Measurements from ENCODE around the gene KIF4A.
"Not testable (repeated sequence)": the region's sequence is repeated elsewhere in the genome, so short reads cannot be mapped to it uniquely, and the experiment has no call there.

The KIF4A gene, protein sequence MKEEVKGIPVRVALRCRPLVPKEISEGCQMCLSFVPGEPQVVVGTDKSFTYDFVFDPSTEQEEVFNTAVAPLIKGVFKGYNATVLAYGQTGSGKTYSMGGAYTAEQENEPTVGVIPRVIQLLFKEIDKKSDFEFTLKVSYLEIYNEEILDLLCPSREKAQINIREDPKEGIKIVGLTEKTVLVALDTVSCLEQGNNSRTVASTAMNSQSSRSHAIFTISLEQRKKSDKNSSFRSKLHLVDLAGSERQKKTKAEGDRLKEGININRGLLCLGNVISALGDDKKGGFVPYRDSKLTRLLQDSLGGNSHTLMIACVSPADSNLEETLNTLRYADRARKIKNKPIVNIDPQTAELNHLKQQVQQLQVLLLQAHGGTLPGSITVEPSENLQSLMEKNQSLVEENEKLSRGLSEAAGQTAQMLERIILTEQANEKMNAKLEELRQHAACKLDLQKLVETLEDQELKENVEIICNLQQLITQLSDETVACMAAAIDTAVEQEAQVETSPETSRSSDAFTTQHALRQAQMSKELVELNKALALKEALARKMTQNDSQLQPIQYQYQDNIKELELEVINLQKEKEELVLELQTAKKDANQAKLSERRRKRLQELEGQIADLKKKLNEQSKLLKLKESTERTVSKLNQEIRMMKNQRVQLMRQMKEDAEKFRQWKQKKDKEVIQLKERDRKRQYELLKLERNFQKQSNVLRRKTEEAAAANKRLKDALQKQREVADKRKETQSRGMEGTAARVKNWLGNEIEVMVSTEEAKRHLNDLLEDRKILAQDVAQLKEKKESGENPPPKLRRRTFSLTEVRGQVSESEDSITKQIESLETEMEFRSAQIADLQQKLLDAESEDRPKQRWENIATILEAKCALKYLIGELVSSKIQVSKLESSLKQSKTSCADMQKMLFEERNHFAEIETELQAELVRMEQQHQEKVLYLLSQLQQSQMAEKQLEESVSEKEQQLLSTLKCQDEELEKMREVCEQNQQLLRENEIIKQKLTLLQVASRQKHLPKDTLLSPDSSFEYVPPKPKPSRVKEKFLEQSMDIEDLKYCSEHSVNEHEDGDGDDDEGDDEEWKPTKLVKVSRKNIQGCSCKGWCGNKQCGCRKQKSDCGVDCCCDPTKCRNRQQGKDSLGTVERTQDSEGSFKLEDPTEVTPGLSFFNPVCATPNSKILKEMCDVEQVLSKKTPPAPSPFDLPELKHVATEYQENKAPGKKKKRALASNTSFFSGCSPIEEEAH

DNA sequence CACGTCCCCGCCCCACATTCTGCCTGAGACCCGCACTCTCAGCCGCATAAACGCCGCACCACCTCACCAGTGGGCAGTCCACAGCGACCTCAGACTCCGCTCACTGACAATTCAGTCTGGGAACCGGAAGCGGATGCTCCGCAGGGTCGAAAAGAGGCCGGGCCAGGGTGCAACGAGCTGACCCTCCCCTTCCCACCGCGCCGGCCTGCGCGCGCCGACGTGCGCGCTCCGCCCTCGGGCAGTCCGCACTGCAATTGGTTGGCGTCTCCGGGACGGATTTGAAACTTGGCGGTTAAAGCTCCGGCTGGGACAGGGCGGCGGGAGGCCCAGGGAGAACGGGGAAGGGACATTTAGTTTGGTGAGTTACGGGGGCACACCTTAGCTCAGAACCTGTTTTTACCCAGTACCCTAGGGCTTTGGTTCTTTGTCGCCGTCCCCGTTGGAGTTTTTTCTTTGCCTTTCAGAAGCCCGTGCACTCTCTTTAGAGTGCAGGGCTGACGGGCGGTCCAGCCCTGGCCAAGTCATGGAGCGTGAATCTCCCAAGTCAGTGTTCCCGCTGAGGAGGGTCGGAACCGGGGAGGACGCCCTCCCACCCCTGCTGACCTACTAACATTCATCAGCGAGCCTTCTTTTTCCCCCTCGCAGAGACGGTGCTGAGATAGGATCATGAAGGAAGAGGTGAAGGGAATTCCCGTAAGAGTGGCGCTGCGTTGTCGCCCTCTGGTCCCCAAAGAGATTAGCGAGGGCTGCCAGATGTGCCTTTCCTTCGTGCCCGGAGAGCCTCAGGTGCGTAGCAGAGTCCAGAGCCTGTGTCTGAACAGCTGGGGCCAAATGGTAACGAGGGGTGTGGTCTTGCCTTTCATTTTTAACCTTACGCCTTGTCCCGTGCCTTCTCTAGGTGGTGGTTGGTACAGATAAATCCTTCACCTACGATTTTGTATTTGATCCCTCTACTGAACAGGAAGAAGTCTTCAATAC lies at the start of gene KIF4A, which contains the start of gene PDZD11:
Gene KIF4A, plus strand, starts transcription at position 312 of the 978 bp plus-strand sequence. Its CDS starts 355 bp downstream, at position 667.
Gene PDZD11, minus strand, starts transcription at position 135 of the 978 bp plus-strand sequence. CDS start 586 bp downstream, outside the sequence.
- Histone ChIP-seq H3K27ac (ENCODE audit: low read depth, low read length) (peak within 1 kb of the TSS; percentile 22; the same call in 1 of the 2 replicates), H3K36me3 (ENCODE audit: insufficient read depth, low read length) (0 out of 2 replicates have a peak, but pooled peaks cover under 1% of the 10 kb centered on the region), H2AFZ (ENCODE audit: low read length, unreplicated experiment) (peak within 1 kb of the TSS; percentile 82), H3K4me3 (ENCODE audit: low read depth, low read length) (peak within 1 kb of the TSS; percentile 97), H3K79me2 (ENCODE audit: control insufficient read depth, insufficient read depth, low read length, unreplicated experiment) (peaks cover 51% of the 10 kb centered on the region), H3K27me3 (ENCODE audit: insufficient read depth, low read length) (no peaks in the 10 kb centered on the region), H3K4me1 (ENCODE audit: control insufficient read depth, insufficient read depth, low read length, unreplicated experiment) (peaks cover 22% of the 10 kb centered on the region)

GRCh38 chrX:70240751-70241150 lies 49.2 kb upstream of the KIF4A start:
- H3K79me2 ChIP-seq (ENCODE audit: control insufficient read depth, insufficient read depth, low read length, unreplicated experiment), result no peaks in the 10 kb centered on the region
- no peak overlapping the region for H3K4me3 ChIP-seq (ENCODE audit: low read depth, low read length)
- no peak overlapping the region for H2AFZ ChIP-seq (ENCODE audit: low read length, unreplicated experiment)
- no peaks in the 10 kb centered on the region for H3K36me3 ChIP-seq (ENCODE audit: insufficient read depth, low read length)
- no peaks in the 10 kb centered on the region for H3K27me3 ChIP-seq (ENCODE audit: insufficient read depth, low read length)
- H3K27ac ChIP-seq (ENCODE audit: low read depth, low read length), result no peak overlapping the region
- no peaks in the 10 kb centered on the region for H3K4me1 ChIP-seq (ENCODE audit: control insufficient read depth, insufficient read depth, low read length, unreplicated experiment)

DNA sequence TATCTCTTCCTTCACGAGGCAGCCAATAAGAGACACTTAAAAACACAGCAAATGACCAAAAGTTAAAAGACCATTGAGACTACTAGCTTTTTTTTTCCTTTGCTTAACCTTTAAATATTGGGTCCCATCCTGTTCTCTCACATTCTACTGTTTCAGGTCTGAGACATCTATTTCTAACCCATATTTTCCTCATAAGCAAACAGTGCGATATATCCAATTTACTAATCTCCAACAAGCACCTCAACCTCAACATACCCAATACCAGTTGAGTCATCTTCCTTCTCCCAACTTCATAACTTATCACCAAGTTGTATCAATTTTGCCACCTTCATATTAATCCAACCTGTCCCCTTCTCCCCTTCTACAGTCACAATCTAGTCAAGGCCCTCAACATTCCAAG lies 48.4 kb upstream of the KIF4A start:
- no peaks in the 10 kb centered on the region for H3K27me3 ChIP-seq (ENCODE audit: insufficient read depth, low read length)
- H3K27ac ChIP-seq (ENCODE audit: low read depth, low read length), result no peak overlapping the region
- H3K4me1 ChIP-seq (ENCODE audit: control insufficient read depth, insufficient read depth, low read length, unreplicated experiment), result no peaks in the 10 kb centered on the region

DNA sequence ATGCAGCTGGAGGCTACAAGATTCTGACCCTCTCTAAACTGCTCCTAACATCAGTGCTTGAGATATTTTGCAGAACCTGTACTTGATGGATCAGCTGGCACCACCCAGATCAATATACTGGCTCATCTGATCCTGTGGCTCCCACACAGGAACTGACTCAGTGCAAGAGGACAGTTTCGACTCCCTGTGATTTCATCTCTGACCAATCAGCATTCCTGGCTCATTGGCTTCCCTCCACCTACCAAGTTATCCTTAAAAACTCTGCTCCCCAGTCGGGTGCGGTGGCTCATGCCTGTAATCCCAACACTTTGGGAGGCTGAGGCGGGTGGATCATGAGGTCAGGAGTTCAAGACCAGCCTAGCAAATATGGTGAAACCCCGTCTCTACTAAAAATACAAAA lies 46.3 kb upstream of the KIF4A start:
- H3K36me3 ChIP-seq (ENCODE audit: insufficient read depth, low read length); H3K27me3 ChIP-seq (ENCODE audit: insufficient read depth, low read length); H3K79me2 ChIP-seq (ENCODE audit: control insufficient read depth, insufficient read depth, low read length, unreplicated experiment); H3K4me1 ChIP-seq (ENCODE audit: control insufficient read depth, insufficient read depth, low read length, unreplicated experiment); H3K27ac ChIP-seq (ENCODE audit: low read depth, low read length); H3K4me3 ChIP-seq (ENCODE audit: low read depth, low read length); H2AFZ ChIP-seq (ENCODE audit: low read length, unreplicated experiment): not testable (repeated sequence)

More for the DNA sequence above, 48.4 kb upstream of the KIF4A start:
- no peak overlapping the region for H2AFZ ChIP-seq (ENCODE audit: low read length, unreplicated experiment)
- H3K79me2 ChIP-seq (ENCODE audit: control insufficient read depth, insufficient read depth, low read length, unreplicated experiment), result no peaks in the 10 kb centered on the region
- H3K36me3 ChIP-seq (ENCODE audit: insufficient read depth, low read length), result no peaks in the 10 kb centered on the region
- H3K4me3 ChIP-seq (ENCODE audit: low read depth, low read length), result no peak overlapping the region

DNA sequence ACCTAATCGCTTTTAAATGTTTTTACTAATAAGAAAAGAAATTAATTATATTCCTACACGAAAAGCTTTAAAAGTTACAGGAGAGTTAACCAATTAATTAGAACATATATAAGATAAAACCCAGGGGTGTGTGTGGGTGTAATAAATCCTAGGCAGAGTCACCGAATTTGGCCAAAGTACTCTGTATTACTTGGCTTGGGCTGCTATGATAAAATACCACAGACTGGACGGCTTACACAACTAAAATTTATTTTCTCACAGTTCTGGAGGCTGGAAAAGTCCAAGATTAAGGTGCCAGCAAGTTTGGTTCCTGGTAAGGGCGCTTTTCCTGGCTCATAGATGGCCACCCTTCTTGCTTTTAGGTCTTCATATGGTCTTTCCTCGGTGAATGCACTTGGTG lies 45.0 kb upstream of the KIF4A start:
- H3K4me3 ChIP-seq (ENCODE audit: low read depth, low read length), result no peak overlapping the region
- H2AFZ ChIP-seq (ENCODE audit: low read length, unreplicated experiment), result no peak overlapping the region
- no peaks in the 10 kb centered on the region for H3K27me3 ChIP-seq (ENCODE audit: insufficient read depth, low read length)
- no peaks in the 10 kb centered on the region for H3K4me1 ChIP-seq (ENCODE audit: control insufficient read depth, insufficient read depth, low read length, unreplicated experiment)
- H3K79me2 ChIP-seq (ENCODE audit: control insufficient read depth, insufficient read depth, low read length, unreplicated experiment), result no peaks in the 10 kb centered on the region
- H3K27ac ChIP-seq (ENCODE audit: low read depth, low read length), result no peak overlapping the region
- H3K36me3 ChIP-seq (ENCODE audit: insufficient read depth, low read length), result no peaks in the 10 kb centered on the region

GRCh38 chrX:70247252-70247651 lies 42.7 kb upstream of the KIF4A start:
- no peak overlapping the region for H2AFZ ChIP-seq (ENCODE audit: low read length, unreplicated experiment)
- H3K79me2 ChIP-seq (ENCODE audit: control insufficient read depth, insufficient read depth, low read length, unreplicated experiment), result no peaks in the 10 kb centered on the region
- no peaks in the 10 kb centered on the region for H3K4me1 ChIP-seq (ENCODE audit: control insufficient read depth, insufficient read depth, low read length, unreplicated experiment)
- H3K27ac ChIP-seq (ENCODE audit: low read depth, low read length), result no peak overlapping the region
- no peak overlapping the region for H3K4me3 ChIP-seq (ENCODE audit: low read depth, low read length)
- H3K36me3 ChIP-seq (ENCODE audit: insufficient read depth, low read length), result no peaks in the 10 kb centered on the region
- no peaks in the 10 kb centered on the region for H3K27me3 ChIP-seq (ENCODE audit: insufficient read depth, low read length)

GRCh38 chrX:70252491-70252890 lies 37.4 kb upstream of the KIF4A start:
- no peaks in the 10 kb centered on the region for H3K36me3 ChIP-seq (ENCODE audit: insufficient read depth, low read length)
- no peaks in the 10 kb centered on the region for H3K79me2 ChIP-seq (ENCODE audit: control insufficient read depth, insufficient read depth, low read length, unreplicated experiment)
- H3K27me3 ChIP-seq (ENCODE audit: insufficient read depth, low read length), result no peaks in the 10 kb centered on the region
- no peak overlapping the region for H2AFZ ChIP-seq (ENCODE audit: low read length, unreplicated experiment)
- no peak overlapping the region for H3K27ac ChIP-seq (ENCODE audit: low read depth, low read length)
- H3K4me1 ChIP-seq (ENCODE audit: control insufficient read depth, insufficient read depth, low read length, unreplicated experiment), result peaks cover 4% of the 10 kb centered on the region
- H3K4me3 ChIP-seq (ENCODE audit: low read depth, low read length), result no peak overlapping the region

- Histone ChIP-seq H2AFZ (ENCODE audit: low read length, unreplicated experiment) (no peak overlapping the region), H3K27me3 (ENCODE audit: insufficient read depth, low read length) (no peaks in the 10 kb centered on the region), H3K4me1 (ENCODE audit: control insufficient read depth, insufficient read depth, low read length, unreplicated experiment) (peaks cover 4% of the 10 kb centered on the region), H3K27ac (ENCODE audit: low read depth, low read length) (no peak overlapping the region), H3K36me3 (ENCODE audit: insufficient read depth, low read length) (no peaks in the 10 kb centered on the region), H3K4me3 (ENCODE audit: low read depth, low read length) (no peak overlapping the region), H3K79me2 (ENCODE audit: control insufficient read depth, insufficient read depth, low read length, unreplicated experiment) (no peaks in the 10 kb centered on the region)
Observed at GRCh38 chrX:70253377-70254062, 36.4 kb upstream of the KIF4A start.

DNA sequence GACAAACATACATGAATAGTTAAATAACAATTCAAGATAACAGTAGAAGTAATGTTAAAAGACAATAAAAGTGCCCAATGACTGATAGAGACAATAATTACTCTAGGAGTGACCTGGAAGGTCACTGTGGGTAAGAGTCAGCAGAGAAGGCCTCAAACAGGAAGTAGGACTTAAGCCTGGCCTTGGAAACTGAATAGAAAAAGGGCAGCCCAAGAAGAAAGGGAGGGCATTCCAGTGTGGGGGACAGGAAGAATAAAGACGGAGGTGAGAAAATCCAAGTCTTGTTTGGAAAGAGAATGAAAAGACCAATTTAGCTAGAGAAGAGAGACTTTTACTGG lies 35.9 kb upstream of the KIF4A start:
- H3K79me2 ChIP-seq (ENCODE audit: control insufficient read depth, insufficient read depth, low read length, unreplicated experiment), result no peaks in the 10 kb centered on the region
- H3K27ac ChIP-seq (ENCODE audit: low read depth, low read length), result no peak overlapping the region
- peaks cover 4% of the 10 kb centered on the region for H3K4me1 ChIP-seq (ENCODE audit: control insufficient read depth, insufficient read depth, low read length, unreplicated experiment)
- no peaks in the 10 kb centered on the region for H3K27me3 ChIP-seq (ENCODE audit: insufficient read depth, low read length)
- no peaks in the 10 kb centered on the region for H3K36me3 ChIP-seq (ENCODE audit: insufficient read depth, low read length)
- H2AFZ ChIP-seq (ENCODE audit: low read length, unreplicated experiment), result no peak overlapping the region
- H3K4me3 ChIP-seq (ENCODE audit: low read depth, low read length), result no peak overlapping the region
